CD4-positive, alpha-beta T cell (primary cell): ENCODE measurements around the gene CCDC136. TPM values are rescaled to one million over a fixed set of nuclear protein-coding genes. Genes with fewer than 3 reads are reported as not detected.

Experiments used
- ATAC-seq: fragments of 200-7000 bp; cut with Tn5 transposase; one replicate; pipeline ENCODE4 v1.10.0; 2022; ENCODE audit warnings: mild to moderate bottlenecking; ENCODE audit not compliant: poor library complexity
- CTCF ChIA-PET: fragments of 350-600 bp; sonication (Branson Sonifier 250); formaldehyde crosslinking; loops from one replicate; lab custom pipeline; 2021; ENCODE audit warnings: antibody characterized with exemption, inconsistent platforms; lab: Charles Lee
- POLR2A ChIA-PET: fragments of 350-600 bp; sonication (Branson Sonifier 250); formaldehyde crosslinking; loops from one replicate; lab custom pipeline; 2021; ENCODE audit warnings: antibody characterized with exemption, inconsistent platforms; lab: Charles Lee
- DNase-seq, 14 experiments: peaks; one replicate each; pipeline ENCODE4 v3.0.0-alpha.2; 2013 to 2020; ENCODE audit warnings: mixed read lengths in 2 of 14
- H3K27ac ChIP-seq, 2 donors: one replicate each; pipeline versions ENCODE4 v1.5.1 to v1.7.0; 2013; ENCODE audit warnings: low read length in 2 of 2, low read depth in 1 of 2, mild to moderate bottlenecking in 1 of 2
- H3K27me3 ChIP-seq, 2 experiments: 1 replicate in 1 of 2; 2 replicates in 1 of 2; pipeline versions ENCODE4 v1.6.1 to v1.7.0; 2013; ENCODE audit warnings: low read length in 2 of 2, control low read depth in 1 of 2, mild to moderate bottlenecking in 1 of 2, moderate library complexity in 1 of 2; ENCODE audit not compliant: insufficient read depth in 2 of 2, control insufficient read depth in 1 of 2
- H3K36me3 ChIP-seq: one replicate; pipeline ENCODE4 v1.6.1; 2013; ENCODE audit warnings: low read length, control low read depth; ENCODE audit not compliant: insufficient read depth
- H3K4me1 ChIP-seq: one replicate; pipeline ENCODE4 v1.6.1; 2013; ENCODE audit warnings: low read length, control low read depth; ENCODE audit not compliant: insufficient read depth
- H3K4me3 ChIP-seq: one replicate; pipeline ENCODE4 v1.5.1; 2013; ENCODE audit warnings: mild to moderate bottlenecking, low read length, moderate library complexity
- H3K9me3 ChIP-seq, 2 experiments: 1 replicate in 1 of 2; 2 replicates in 1 of 2; pipeline versions ENCODE4 v1.6.1 to v1.7.0; 2013; ENCODE audit warnings: low read length in 2 of 2, mild to moderate bottlenecking in 2 of 2, control low read depth in 1 of 2, moderate library complexity in 1 of 2; ENCODE audit not compliant: control insufficient read depth in 1 of 2, insufficient read depth in 1 of 2
- H3K27ac Mint-ChIP-seq: one replicate; pipeline ENCODE4 v1.8.0; 2020; ENCODE audit warnings: mixed read lengths
- H3K27me3 Mint-ChIP-seq: one replicate; pipeline ENCODE4 v1.8.0; 2021; ENCODE audit warnings: mixed read lengths
- H3K36me3 Mint-ChIP-seq: one replicate; pipeline ENCODE4 v1.8.0; 2021; ENCODE audit warnings: low read depth, mixed read lengths
- H3K4me1 Mint-ChIP-seq: one replicate; pipeline ENCODE4 v1.8.0; 2021; ENCODE audit warnings: low read depth, mixed read lengths
- H3K4me3 Mint-ChIP-seq: one replicate; pipeline ENCODE4 v1.8.0; 2020; ENCODE audit warnings: mild to moderate bottlenecking, mixed read lengths
- H3K9me3 Mint-ChIP-seq: one replicate; pipeline ENCODE4 v1.8.0; 2020; ENCODE audit warnings: mixed read lengths
- intact Hi-C, 2 experiments: fragments of 100-400 bp; cut with DNase I in 1 of 2; cut with micrococcal nuclease in 1 of 2; formaldehyde crosslinking; loops; one replicate each; pipeline versions ENCODE4 v1.15.1 to v1.9.0; 2023 to 2025; cut with DNase I, micrococcal nuclease
- polyA plus RNA-seq, 2 donors: library from polyadenylated mRNA; unstranded; fragments of 120-200 nt; gene quantifications; one replicate each; pipeline ENCODE4 v1.2.1, GENCODE V29; 2013
- total RNA-seq, 174 experiments: library from RNA in 2 of 174; stranded (reverse) in 2 of 174; gene quantifications; one replicate each; pipeline ENCODE4 v1.2.3 and lab custom pipeline; 2021 to 2026
- TF ChIP-seq, protein P1 (sequence below): fragments of 200-600 bp; IDR thresholded peaks from one replicate; pipeline ENCODE4 v1.8.0; 2022; ENCODE audit warnings: antibody characterized with exemption, mild to moderate bottlenecking

CCDC136 gene
- 1 to 10 TPM; 4.5 to 4.9 TPM for total RNA-seq
- polyA plus RNA-seq (2013, experiment 1 of 2), result 9.5 TPM
- 9.6 TPM for polyA plus RNA-seq (2013, experiment 2 of 2)
- 0.64 to 18.8 (median 6.0) reads per million in 172 experiments for total RNA-seq (lab: John Stamatoyannopoulos, UW)

DNA sequence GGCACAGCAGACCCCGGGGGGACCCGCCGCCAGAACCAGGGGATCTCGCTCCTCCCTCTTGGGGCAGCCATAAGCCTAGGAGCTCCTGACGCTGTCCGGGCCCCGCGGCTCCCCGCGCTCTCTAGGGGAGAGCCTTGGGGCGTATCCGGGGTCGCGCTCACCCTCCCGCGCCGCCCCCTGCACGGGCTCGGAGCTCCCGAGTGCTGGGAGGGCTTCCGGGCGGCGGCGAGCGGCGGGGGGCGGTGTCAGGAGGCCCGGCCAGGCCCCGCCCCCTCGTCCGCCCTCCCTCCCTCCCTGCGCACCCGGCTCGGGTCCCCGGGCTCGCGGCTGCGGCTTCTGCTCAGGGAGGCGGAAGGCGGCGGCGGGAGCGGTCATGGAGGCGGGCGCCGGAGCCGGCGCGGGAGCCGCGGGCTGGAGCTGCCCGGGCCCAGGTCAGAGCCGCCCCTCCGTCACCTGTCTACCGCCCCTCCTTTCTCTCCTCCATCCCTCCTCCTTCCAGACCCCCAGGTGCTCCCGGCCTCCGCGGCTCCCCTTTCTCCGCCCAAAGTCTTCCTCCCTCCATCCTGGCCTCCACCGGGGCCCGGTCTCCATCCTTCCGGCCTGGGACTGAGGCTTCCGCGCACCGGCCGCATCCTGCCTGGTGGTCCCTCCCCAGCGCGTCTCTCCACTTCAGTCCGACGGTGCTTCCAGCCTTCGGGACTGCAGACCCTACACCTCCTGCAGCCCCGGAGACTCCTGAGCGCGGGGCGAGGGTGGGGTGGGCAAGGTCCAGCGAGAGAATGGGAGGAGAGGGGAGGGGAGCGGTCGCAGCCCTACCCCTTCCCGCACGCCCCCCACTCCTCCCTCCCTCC, at the start of gene CCDC136:
Gene CCDC136, plus strand, starts transcription at position 848 of the 851 bp plus-strand sequence. CDS start 444 bp downstream, outside the sequence.
- H3K36me3 Mint-ChIP-seq, result peaks cover 4% of the 10 kb centered on the region
- TF ChIP-seq, protein P1, sequence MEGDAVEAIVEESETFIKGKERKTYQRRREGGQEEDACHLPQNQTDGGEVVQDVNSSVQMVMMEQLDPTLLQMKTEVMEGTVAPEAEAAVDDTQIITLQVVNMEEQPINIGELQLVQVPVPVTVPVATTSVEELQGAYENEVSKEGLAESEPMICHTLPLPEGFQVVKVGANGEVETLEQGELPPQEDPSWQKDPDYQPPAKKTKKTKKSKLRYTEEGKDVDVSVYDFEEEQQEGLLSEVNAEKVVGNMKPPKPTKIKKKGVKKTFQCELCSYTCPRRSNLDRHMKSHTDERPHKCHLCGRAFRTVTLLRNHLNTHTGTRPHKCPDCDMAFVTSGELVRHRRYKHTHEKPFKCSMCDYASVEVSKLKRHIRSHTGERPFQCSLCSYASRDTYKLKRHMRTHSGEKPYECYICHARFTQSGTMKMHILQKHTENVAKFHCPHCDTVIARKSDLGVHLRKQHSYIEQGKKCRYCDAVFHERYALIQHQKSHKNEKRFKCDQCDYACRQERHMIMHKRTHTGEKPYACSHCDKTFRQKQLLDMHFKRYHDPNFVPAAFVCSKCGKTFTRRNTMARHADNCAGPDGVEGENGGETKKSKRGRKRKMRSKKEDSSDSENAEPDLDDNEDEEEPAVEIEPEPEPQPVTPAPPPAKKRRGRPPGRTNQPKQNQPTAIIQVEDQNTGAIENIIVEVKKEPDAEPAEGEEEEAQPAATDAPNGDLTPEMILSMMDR, result no peak
- Histone ChIP-seq H3K36me3 (no peaks in the 10 kb centered on the region), H3K27ac (no peak within 1 kb of the TSS), H3K9me3 (no peaks in the 10 kb centered on the region), H3K4me3 (peak within 1 kb of the TSS; percentile 79), H3K27me3 (no peaks in the 10 kb centered on the region), H3K4me1 (peaks cover 22% of the 10 kb centered on the region)
- no peaks in the 10 kb centered on the region for H3K9me3 Mint-ChIP-seq
- POLR2A ChIA-PET, result interaction anchor here (0.5 to 1.1 kb wide), 4 partner anchors 39 to 336 kb away, joined by 3 to 23 read pairs (median 4); partner anchors contain the start of genes ATP6V1F, CALU and HILPDA
- peaks cover 6% of the 10 kb centered on the region for H3K4me1 Mint-ChIP-seq
- CTCF ChIA-PET, result no interaction called here
- peak; percentile 57 to 90 (median 78) for DNase-seq
- no peaks in the 10 kb centered on the region for H3K27me3 Mint-ChIP-seq
- peak within 1 kb of the TSS; percentile 88 for H3K4me3 Mint-ChIP-seq
- intact Hi-C loops, result loop anchor here (1.0 to 5.0 kb wide), 3 partner anchors 52 to 91 kb away; partner anchors contain the start of genes ATP6V1F (in 1 of the 2) and CALU (in 1 of the 2)
- H3K27ac Mint-ChIP-seq, result no peak within 1 kb of the TSS
- peak; percentile 88 for ATAC-seq

- ATAC-seq (no peak), DNase-seq (no peak)
- peaks cover 64% of the 10 kb centered on the region for H3K4me1 Mint-ChIP-seq
- peak overlapping the region; percentile 44 for H3K4me3 Mint-ChIP-seq
- H3K27ac Mint-ChIP-seq, result peak overlapping the region; percentile 22
- Histone ChIP-seq H3K4me3 (no peak overlapping the region), H3K27me3 (no peaks in the 10 kb centered on the region), H3K36me3 (peaks cover 2% of the 10 kb centered on the region), H3K27ac (no peak overlapping the region), H3K9me3 (no peaks in the 10 kb centered on the region), H3K4me1 (peaks cover 19% of the 10 kb centered on the region)
- H3K36me3 Mint-ChIP-seq, result peaks cover 27% of the 10 kb centered on the region
- no peaks in the 10 kb centered on the region for H3K9me3 Mint-ChIP-seq
- POLR2A ChIA-PET, result no interaction called here
- CTCF ChIA-PET, result interaction anchor here (0.6 to 1.3 kb wide), 2 partner anchors 9 to 11 kb away, joined by 3 read pairs; no protein-coding TSS in a partner anchor
- no peaks in the 10 kb centered on the region for H3K27me3 Mint-ChIP-seq
- intact Hi-C loops, result loop anchor here in 1 of 2 experiments (5.0 to 10.0 kb wide), 2 partner anchors 310 to 1157 kb away; partner anchors contain the start of genes ARF5 and GCC1
- TF ChIP-seq, protein P1, result no peak
Observed at GRCh38 chr7:128742206-128742605, 49.6 kb upstream of the CCDC136 start.

- ChIA-PET POLR2A (no interaction called here), CTCF (interaction anchor here (0.6 to 0.8 kb wide), 2 partner anchors 8 to 140 kb away, joined by 3 to 4 read pairs; no protein-coding TSS in a partner anchor)
- no peak overlapping the region for H3K27ac Mint-ChIP-seq
Observed at GRCh38 chr7:128743112-128743772, 48.5 kb upstream of the CCDC136 start.

More at GRCh38 chr7:128743112-128743772, 48.5 kb upstream of the CCDC136 start:
- Histone ChIP-seq H3K9me3 (no peaks in the 10 kb centered on the region), H3K36me3 (peaks cover 2% of the 10 kb centered on the region), H3K27me3 (no peaks in the 10 kb centered on the region), H3K4me3 (no peak overlapping the region), H3K4me1 (peaks cover 17% of the 10 kb centered on the region), H3K27ac (no peak overlapping the region)
- peaks cover 38% of the 10 kb centered on the region for H3K36me3 Mint-ChIP-seq
- TF ChIP-seq, protein P1, result no peak
- no peaks in the 10 kb centered on the region for H3K27me3 Mint-ChIP-seq
- H3K4me1 Mint-ChIP-seq, result peaks cover 67% of the 10 kb centered on the region
- H3K9me3 Mint-ChIP-seq, result no peaks in the 10 kb centered on the region
- intact Hi-C loops, result loop anchor here in 1 of 2 experiments (5.0 to 10.0 kb wide), 2 partner anchors 309 to 1158 kb away; partner anchors contain the start of genes ARF5 and GCC1
- no peak for ATAC-seq
- no peak overlapping the region for H3K4me3 Mint-ChIP-seq
- peak in 1 of 14 experiments; percentile 8 for DNase-seq
